GM19467 (cell line): ENCODE data around the gene REM1.
"Not testable (repeated sequence)": the region's sequence is repeated elsewhere in the genome, so short reads cannot be mapped to it uniquely, and the experiment has no call there.

Experiments
- ATAC-seq: cut with Tn5 transposase; IDR thresholded peaks from one replicate; pipeline ENCODE4 v1.9.1; 2021; ENCODE audit warnings: mild to moderate bottlenecking, moderate library complexity; ENCODE audit not compliant: unreplicated experiment

REM1 gene

GRCh38 chr20:31484001-31484400 lies 8.9 kb downstream of the REM1 start:
- ATAC-seq = no peak

DNA sequence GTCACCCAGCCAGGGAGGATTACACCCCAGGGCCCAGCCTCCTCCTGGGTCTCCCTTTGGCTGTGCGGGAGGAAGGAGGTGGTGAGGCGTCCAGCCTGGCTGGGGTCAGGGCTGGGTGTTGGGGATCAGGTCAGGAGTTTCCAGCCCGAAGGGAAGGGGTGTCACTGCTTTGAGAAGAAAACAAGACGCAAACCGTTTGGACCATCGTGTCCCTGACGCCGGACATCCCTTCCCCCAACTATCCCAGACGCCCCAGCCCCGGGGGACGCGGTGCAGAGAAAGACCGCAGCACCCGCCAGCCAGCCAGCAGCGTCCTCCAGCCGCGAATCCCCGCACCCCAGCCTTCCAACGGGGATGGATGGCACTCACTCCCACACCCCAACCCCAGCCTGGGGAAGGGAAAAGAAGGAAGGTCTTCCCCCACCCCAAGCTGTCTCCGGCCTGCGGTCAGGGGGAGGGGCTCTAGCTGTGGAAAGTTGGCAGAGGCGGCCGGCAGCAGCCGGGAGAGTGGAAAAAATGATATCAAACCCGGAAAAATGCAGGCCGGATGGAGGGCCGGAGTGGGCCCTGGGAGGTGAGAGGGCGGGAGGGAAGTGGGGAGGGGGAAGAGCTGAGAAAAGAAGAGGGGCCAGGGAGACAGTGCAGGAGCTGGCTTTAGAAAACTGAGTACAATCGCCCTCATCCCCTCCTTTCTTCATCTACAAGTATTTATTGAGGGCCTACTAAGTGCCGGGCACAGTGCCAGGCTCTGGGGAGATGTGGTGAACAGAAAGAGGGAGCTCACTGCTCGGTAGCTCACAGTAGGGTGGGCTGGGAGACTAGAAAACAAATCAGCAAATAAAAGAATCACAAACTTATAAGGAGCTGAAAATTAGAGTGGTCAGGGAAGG lies 10.6 kb downstream of the REM1 start:
- no peak for ATAC-seq

GRCh38 chr20:31488115-31488514 lies 13.0 kb downstream of the REM1 start:
- no peak for ATAC-seq

DNA sequence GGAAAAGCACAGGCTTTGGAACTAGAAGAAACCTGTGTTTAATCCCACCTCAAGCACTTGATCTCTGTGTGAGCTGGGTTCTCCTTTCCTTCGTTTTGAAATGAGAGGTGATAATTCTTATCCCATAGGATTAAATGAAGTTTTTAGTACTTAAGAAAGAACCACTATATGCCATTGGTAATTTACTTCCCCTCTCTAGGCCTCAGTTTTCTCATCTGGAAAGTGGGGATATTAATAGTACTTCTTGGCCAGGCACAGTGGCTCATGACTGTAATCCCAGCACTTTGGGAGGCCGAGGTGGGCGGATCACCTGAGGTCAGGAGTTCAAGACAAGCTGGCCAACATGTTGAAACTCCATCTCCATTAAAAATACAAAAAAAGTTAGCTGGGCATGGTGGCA lies 14.1 kb downstream of the REM1 start:
- no peak for ATAC-seq

GRCh38 chr20:31490752-31491151 lies 15.7 kb downstream of the REM1 start:
- ATAC-seq = no peak

DNA sequence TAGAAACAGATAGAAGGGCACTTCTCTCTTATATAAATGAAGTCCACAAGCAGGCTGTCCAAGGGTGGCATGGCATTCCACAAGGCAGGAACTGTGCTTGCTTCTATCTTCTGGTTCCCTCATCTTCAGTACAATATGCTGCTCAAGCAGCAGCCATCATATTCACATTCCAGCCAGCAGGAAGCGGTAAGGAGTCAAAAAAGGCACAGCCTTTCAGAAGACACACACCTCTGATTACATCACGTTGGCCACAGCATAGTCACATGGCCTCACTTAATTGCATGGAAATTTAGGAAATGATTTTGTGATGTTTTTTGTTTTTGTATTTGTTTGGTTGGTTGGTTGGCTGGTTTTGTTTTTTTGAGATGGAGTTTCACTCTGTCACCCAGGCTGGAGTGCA lies 19.0 kb downstream of the REM1 start:
- ATAC-seq = no peak

- ATAC-seq = no peak
These were observed 21.7 kb downstream of the REM1 start for GRCh38 chr20:31496761-31497295.

DNA sequence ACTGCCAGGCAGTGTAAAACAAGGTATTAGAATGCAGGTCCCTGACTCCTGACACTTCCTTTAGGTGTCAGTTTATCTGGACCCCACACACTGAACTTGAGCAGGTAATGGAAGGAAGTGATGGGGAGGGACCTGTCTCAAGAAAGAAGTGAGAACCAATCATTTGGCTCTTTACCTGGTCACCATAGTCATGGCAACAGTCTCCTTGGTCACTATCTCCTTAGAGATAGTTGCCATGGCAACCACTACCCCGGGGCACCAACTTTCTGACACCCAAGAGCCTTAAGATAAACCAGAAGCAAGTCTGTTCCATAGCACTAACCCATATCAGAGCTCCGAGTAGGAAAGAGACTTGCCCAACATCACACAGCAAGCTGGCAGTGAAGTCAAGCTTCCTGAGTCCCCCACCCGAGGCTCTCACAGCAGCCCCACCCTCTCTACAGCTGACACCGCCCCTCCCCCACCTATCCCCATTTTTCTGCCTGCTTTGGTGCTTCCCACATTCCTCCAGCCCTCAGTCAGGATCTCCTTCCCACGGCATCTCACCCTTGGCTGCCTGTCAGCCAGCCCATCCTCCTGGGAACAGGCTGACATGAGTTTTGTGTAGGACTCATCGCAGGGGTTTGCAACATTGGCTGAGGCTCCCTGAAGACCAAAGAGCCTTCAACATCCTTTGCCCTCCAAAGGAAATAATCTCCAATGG lies 22.9 kb downstream of the REM1 start:
- no peak for ATAC-seq

GRCh38 chr20:31500527-31500926 lies 25.4 kb downstream of the REM1 start:
- no peak for ATAC-seq

DNA sequence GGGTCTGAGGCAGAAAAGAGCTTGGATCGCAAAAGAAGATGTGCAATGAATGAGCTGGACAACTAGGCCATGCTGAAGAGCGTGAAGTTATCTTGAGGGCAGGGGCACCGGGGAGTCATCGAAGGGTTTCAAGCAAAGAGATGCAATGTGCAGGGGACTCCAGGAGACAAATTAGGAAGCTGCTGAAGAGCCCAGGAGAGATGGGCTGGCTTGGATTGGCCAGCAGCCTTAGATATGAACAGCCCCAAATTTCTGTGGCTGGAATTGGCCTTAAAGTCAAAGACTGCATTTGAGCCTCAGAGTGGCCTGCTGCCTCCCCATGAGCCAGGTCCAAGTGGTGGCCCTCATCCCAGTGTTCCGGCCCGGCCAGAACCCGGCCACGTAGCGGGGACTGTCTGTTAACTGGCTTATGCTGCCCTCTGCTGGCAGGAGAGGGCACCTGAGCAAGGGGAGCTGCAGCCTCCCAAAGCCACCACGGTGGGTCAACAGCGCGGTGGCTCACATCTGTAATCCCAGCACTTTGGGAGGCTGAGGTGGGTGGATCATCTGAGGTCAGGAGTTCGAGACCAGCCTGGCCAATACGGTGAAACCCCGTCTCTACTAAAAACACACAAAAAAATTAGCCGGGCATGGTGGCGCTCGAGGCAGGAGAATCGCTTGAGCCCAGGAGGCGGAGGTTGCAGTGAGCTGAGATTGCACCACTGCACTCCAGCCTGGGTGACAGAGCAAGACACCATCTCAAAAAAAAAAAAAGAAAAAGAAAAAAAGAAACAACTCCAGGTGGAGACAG lies 28.0 kb downstream of the REM1 start:
- peak; percentile 94 for ATAC-seq

- no peak for ATAC-seq
These were observed 30.8 kb downstream of the REM1 start for GRCh38 chr20:31505903-31506302.

GRCh38 chr20:31508517-31509244 lies 33.6 kb downstream of the REM1 start:
- no peak for ATAC-seq

GRCh38 chr20:31514154-31515071 lies 39.3 kb downstream of the REM1 start, which contains the start of gene HM13:
Gene HM13 (plus strand): TSS chr20:31514442. CDS start chr20:31514552, 110 bp downstream.
- ATAC-seq = peak; percentile 89

DNA sequence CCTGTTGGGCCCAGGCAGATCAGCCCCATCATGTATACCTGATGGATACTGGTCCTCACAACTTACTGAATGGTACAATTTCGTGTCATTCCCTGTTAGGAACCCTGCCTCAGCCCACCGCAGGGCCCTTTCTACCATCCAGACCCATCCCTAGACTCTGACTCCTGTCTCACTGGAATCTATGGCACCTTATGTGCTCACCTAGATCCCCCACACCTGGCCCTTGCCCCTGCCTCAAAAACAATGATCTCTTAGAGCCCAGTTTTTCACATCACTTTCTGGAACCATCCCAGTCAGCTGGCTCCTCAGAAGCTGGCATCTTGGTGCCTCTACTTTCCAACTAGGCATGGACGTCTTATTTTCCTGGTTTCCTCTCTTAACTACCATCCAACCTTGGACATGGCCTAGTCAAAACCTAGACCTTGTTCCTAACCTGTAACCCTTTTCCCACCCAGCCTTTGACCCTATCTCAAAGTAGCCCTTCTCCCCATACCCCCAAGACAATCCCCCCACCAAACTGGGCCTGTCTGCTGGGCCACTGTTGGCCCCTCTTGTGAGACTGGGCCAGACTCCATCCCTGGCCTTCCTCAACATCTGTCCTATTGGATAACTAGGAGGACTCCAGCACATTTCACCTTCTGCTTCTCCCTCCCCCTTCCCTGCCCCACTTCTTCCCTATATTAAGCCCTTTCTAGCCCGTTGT lies 40.1 kb downstream of the REM1 start:
- no peak for ATAC-seq

DNA sequence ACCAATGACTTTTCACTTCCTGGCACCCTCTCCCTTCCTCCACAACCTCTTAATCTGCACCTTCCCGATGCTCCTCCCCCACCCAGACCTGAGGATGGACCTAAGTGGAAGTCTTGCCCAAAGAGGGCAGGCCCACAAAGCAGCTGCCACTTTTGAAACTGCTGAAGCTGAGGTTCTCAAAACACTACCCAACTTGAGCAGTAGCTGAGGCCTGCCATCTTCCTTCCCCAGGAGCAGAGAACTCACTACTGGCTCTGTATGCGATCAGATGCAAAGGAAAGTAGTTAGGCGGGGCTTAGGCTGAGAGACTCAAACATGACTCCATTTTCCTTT lies 40.7 kb downstream of the REM1 start:
- ATAC-seq = no peak

DNA sequence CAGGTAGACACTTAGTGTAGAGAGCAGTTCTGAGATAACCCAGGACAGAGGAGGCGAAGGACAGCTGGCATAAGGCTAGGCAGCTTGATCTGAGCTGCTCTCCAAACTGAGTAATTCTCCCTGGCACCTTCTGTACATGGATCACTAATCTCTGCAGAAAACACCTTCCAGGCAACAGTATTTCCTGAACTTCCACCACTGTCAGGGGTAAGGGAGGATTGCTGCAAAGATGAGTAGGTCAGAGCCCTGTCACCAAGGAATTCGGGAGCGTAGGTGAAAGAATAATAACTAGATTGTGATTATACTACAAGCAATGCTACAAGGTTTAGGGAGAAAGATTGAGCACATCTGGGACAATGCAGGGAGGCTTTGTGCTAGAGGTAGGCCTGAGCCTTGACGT lies 41.1 kb downstream of the REM1 start:
- ATAC-seq = no peak

DNA sequence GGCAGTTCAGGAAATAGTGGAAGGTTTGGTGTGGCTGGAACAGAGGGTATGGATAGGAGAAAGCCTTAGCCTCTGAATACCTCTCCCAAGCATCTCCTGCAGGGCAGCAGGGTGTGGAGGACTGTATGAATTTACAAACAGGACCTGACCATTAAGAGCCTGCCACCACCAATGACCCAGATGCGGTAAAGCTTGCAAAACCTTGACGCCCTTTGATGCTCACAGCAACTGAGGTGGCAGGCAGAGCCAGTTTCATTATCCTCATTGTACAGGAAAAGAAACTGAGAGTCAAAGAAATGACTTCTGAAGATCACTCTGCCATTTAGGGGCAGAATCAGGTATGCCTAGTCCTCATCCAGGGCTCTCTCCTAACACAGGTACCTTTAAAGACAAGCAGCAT lies 41.6 kb downstream of the REM1 start:
- no peak for ATAC-seq

GRCh38 chr20:31517373-31517772 lies 42.3 kb downstream of the REM1 start:
- ATAC-seq = no peak

DNA sequence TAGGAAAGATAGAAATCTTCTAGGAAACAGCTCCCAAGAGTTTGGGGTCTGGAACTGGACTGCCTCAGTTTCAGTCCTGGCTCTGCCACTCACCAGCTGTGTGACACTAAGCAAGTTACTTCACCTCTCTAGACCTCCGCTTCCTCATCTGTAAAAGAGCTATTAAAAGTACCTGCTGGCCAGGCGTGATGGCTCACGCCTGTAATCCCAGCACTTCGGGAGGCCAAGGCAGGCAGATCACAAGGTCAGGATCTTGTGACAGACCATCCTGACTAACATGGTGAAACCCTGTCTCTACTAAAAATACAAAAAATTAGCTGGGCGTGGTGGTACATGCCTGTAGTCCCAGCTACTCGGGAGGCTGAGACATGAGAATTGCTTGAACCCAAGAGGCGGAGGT lies 46.2 kb downstream of the REM1 start:
- ATAC-seq = not testable (repeated sequence)
